ENCODE results near the gene MGRN1.

- TF ChIP-seq CTCF (IDR thresholded peaks at IDR 0.05) = no peak
- no peak for TF ChIP-seq POLR2AphosphoS5 (IDR thresholded peaks at IDR 0.05)
- TF ChIP-seq POLR2A (IDR thresholded peaks at IDR 0.05; ENCODE audit: low read depth) = no peak
Observed at GRCh38 chr16:4692460-4693295, 68.1 kb downstream of the MGRN1 start.

Measured in esophagus muscularis mucosa (tissue), 3 donors.